Ecto neural progenitor cell (in vitro differentiated cells): Measurements from ENCODE around the gene TAGLN2.

Experiments
- DNase-seq: peaks from one replicate; pipeline ENCODE4 v3.0.0-alpha.2; 2018; ENCODE audit warnings: low spot score

The TAGLN2 gene

GRCh38 chr1:159870704-159871103, 54.6 kb downstream of the TAGLN2 start:
- no peak for DNase-seq

GRCh38 chr1:159869607-159870006, 55.7 kb downstream of the TAGLN2 start:
- DNase-seq, result no peak

DNA sequence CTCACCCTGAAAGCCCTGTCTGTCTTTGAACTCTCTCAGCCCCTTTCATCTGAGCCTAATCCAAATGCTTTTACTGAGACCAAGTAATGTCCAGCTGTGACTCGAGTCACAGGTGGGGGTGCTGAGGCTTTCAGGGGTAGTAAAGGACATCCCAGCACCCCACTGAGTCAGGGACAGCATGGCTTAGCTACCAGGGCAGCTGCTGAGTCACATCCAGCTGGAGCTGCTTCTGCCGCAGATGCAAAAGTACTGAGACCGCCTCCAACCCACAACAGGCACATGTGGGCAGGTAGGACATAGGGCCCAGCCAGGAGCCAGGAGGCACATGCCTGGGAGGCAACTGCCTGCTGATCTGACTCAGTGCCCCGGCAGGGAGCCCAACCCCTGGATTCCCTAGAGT, 56.1 kb downstream of the TAGLN2 start:
- no peak for DNase-seq

DNA sequence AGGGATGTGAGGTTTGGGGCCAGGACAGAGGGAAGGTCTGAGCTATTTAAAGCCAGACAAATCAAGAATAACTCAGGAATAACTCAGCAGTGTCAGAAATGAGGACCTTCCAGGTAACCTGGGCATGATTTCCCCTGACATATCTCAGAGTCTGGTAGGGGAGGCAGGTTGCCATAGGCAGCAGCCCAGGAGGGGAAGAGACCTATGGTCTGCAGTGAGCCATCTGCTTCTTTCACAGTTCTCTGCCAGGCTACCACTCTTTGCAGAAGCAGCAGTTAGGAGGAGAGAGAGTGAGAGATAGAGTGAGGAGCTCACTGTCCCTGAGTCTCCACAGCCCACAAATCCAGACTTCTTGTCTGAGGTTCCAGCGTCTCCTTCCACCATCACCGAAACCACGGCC, 56.5 kb downstream of the TAGLN2 start:
- DNase-seq, result no peak
